HFF-Myc (cell line): ENCODE measurements around the gene GOSR1.
"Not testable (repeated sequence)": the region's sequence is repeated elsewhere in the genome, so short reads cannot be mapped to it uniquely, and the experiment has no call there.

ENCODE experiments used
- DNase-seq: peaks from one replicate; pipeline ENCODE4 v3.0.0-alpha.2; 2011; ENCODE audit warnings: low read depth; ENCODE audit errors: extremely low read depth
- H3K4me3 ChIP-seq: replicated peaks from 2 replicates; pipeline ENCODE4 v1.5.1; 2011; ENCODE audit warnings: low read depth, mild to moderate bottlenecking, control low read depth, low read length
- TF ChIP-seq, protein P1 (sequence below): IDR thresholded peaks from 2 replicates; pipeline ENCODE4 v1.5.1; 2012; ENCODE audit warnings: mild to moderate bottlenecking, low read depth, low read length, control low read depth; ENCODE audit errors: missing control alignments

GOSR1 gene

GRCh38 chr17:30557916-30558685 lies 80.9 kb downstream of the GOSR1 start:
- TF ChIP-seq, protein P1, sequence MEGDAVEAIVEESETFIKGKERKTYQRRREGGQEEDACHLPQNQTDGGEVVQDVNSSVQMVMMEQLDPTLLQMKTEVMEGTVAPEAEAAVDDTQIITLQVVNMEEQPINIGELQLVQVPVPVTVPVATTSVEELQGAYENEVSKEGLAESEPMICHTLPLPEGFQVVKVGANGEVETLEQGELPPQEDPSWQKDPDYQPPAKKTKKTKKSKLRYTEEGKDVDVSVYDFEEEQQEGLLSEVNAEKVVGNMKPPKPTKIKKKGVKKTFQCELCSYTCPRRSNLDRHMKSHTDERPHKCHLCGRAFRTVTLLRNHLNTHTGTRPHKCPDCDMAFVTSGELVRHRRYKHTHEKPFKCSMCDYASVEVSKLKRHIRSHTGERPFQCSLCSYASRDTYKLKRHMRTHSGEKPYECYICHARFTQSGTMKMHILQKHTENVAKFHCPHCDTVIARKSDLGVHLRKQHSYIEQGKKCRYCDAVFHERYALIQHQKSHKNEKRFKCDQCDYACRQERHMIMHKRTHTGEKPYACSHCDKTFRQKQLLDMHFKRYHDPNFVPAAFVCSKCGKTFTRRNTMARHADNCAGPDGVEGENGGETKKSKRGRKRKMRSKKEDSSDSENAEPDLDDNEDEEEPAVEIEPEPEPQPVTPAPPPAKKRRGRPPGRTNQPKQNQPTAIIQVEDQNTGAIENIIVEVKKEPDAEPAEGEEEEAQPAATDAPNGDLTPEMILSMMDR, result no peak
- no peak overlapping the region for H3K4me3 ChIP-seq
- DNase-seq, result no peak

GRCh38 chr17:30558686-30559545 lies 81.7 kb downstream of the GOSR1 start:
- no peak overlapping the region for H3K4me3 ChIP-seq
- TF ChIP-seq, protein P1, result no peak
- no peak for DNase-seq

DNA sequence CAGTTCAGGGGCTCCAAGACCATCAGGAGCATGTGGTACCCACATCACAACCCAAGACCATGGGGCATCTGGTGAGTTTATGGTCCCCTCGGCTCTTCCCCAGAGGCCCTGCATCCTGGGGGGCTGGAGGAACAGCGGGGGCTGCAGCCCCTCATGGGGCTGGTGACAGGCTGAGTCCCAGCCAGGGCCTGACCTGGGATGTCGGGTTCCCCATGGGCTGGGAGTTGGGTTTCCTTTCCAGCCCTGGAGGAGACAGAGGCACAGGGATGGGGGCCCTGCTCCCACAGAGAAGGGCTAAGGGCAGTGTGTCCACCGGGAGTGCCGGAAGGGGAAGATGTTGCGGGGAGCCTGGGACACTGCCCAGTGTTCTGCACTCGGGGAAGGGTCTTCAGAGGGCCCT lies 82.4 kb downstream of the GOSR1 start:
- H3K4me3 ChIP-seq, result no peak overlapping the region
- no peak for DNase-seq
- TF ChIP-seq, protein P1, result no peak

- not testable (repeated sequence) for DNase-seq, H3K4me3 ChIP-seq
Measured at GRCh38 chr17:30560117-30561026, 83.2 kb downstream of the GOSR1 start.

DNA sequence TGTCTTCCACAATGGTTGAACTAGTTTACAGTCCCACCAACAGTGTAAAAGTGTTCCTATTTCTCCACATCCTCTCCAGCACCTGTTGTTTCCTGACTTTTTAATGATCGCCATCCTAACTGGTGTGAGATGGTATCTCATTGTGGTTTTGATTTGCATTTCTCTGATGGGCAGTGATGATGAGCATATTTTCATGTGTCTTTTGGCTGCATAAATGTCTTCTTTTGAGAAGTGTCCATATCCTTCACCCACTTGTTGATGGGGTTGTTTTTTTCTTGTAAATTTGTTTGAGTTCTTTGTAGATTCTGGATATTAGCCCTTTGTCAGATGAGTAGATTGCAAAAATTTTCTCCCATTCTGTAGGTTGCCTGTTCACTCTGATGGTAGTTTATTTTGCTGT lies 84.6 kb downstream of the GOSR1 start:
- DNase-seq, result not testable (repeated sequence)

GRCh38 chr17:30563131-30563904 lies 86.1 kb downstream of the GOSR1 start:
- DNase-seq, H3K4me3 ChIP-seq: not testable (repeated sequence)

More for the DNA sequence above, 84.6 kb downstream of the GOSR1 start:
- H3K4me3 ChIP-seq, result not testable (repeated sequence)

DNA sequence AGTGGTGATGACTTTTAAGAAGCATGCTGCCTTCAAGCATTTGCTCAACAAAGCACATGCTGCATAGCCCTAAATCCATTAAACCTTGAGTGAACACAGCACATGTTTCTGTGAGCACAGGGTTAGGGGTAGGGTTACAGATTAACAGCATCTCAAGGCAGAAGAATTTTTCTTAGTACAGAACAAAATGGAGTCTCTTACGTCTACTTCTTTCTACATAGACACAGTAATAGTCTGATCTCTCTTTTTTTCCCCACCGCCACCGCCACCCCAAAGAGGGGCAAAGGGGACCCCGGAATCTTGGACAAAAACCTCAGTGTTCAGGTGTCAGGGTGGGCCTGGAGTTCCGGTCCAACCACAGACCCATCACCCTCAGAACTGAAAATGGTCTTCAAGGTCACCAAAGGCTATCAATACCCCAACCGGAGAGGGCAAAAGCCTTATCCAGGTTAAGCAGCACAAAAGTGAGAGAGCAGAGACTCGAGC lies 86.7 kb downstream of the GOSR1 start:
- H3K4me3 ChIP-seq, DNase-seq: not testable (repeated sequence)

- not testable (repeated sequence) for DNase-seq, H3K4me3 ChIP-seq
Measured at GRCh38 chr17:30564422-30565072, 87.3 kb downstream of the GOSR1 start.
